GM21529 (cell line): ENCODE data around the gene DNAL4.

Experiments used
- ATAC-seq: cut with Tn5 transposase; IDR thresholded peaks from one replicate; pipeline ENCODE4 v1.9.1; 2021; ENCODE audit not compliant: unreplicated experiment

The DNAL4 gene

GRCh38 chr22:38793721-38794466 is at the start of gene DNAL4:
TSS of gene DNAL4 (minus strand) at chr22:38794143. CDS start at chr22:38782731, 11,412 bp downstream.
- peak; percentile 98 for ATAC-seq

- ATAC-seq = no peak
Measured at GRCh38 chr22:38843201-38843656, 49.3 kb upstream of the DNAL4 start.

GRCh38 chr22:38842512-38843200 is 48.7 kb upstream of the DNAL4 start:
- no peak for ATAC-seq

GRCh38 chr22:38841635-38842034 is 47.7 kb upstream of the DNAL4 start:
- no peak for ATAC-seq

- no peak for ATAC-seq
Measured at GRCh38 chr22:38841211-38841610, 47.3 kb upstream of the DNAL4 start.

- no peak for ATAC-seq
Measured at GRCh38 chr22:38840129-38840528, 46.2 kb upstream of the DNAL4 start.

GRCh38 chr22:38839686-38840085 is 45.7 kb upstream of the DNAL4 start:
- no peak for ATAC-seq

GRCh38 chr22:38837414-38837928 is 43.5 kb upstream of the DNAL4 start:
- ATAC-seq = no peak

- ATAC-seq = no peak
Measured at GRCh38 chr22:38835888-38836301, 42.0 kb upstream of the DNAL4 start.

GRCh38 chr22:38834991-38835390 is 41.0 kb upstream of the DNAL4 start:
- no peak for ATAC-seq

GRCh38 chr22:38834215-38834953 is 40.4 kb upstream of the DNAL4 start:
- ATAC-seq = no peak

GRCh38 chr22:38833061-38833460 is 39.1 kb upstream of the DNAL4 start:
- no peak for ATAC-seq

GRCh38 chr22:38832005-38832978 is 38.3 kb upstream of the DNAL4 start:
- no peak for ATAC-seq

- no peak for ATAC-seq
Measured at GRCh38 chr22:38831166-38831945, 37.4 kb upstream of the DNAL4 start.

- ATAC-seq = no peak
Measured at GRCh38 chr22:38830845-38831108, 36.8 kb upstream of the DNAL4 start.

- no peak for ATAC-seq
Measured at GRCh38 chr22:38830026-38830844, 36.3 kb upstream of the DNAL4 start.

GRCh38 chr22:38829485-38829884 is 35.5 kb upstream of the DNAL4 start:
- ATAC-seq = no peak

GRCh38 chr22:38828616-38829205 is 34.8 kb upstream of the DNAL4 start:
- no peak for ATAC-seq

GRCh38 chr22:38828191-38828590 is 34.2 kb upstream of the DNAL4 start:
- ATAC-seq = no peak
